Fibroblast of skin of right quadriceps (primary cell): ENCODE results near the gene TMEM69.
"Not testable (repeated sequence)": the region's sequence is repeated elsewhere in the genome, so short reads cannot be mapped to it uniquely, and the experiment has no call there.

Experiments used
- DNase-seq: peaks from one replicate; pipeline ENCODE4 v3.0.0-alpha.2; 2013

The TMEM69 gene

GRCh38 chr1:45678489-45678888, 9.5 kb upstream of the TMEM69 start:
- no peak for DNase-seq

GRCh38 chr1:45679123-45679522, 8.9 kb upstream of the TMEM69 start:
- DNase-seq, result no peak

DNA sequence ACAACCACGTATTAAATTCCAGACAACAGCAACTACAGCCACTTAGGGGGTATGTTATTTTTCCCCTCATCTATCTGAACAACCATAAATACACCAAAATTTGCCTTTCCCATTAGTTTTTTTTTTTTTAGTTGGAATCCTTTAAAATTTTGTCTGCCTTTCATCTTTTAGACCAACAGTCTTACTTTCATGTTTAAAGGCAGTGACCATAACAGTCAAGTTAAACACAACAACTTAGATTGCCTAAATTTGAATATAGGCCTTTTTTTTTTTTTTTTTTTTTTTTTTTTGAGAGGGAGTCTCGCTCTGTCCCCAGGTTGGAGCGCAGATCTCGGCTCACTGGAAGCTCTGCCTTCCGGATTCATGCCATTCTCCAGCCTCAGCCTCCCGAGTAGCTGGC, 5.0 kb upstream of the TMEM69 start:
- no peak for DNase-seq

DNA sequence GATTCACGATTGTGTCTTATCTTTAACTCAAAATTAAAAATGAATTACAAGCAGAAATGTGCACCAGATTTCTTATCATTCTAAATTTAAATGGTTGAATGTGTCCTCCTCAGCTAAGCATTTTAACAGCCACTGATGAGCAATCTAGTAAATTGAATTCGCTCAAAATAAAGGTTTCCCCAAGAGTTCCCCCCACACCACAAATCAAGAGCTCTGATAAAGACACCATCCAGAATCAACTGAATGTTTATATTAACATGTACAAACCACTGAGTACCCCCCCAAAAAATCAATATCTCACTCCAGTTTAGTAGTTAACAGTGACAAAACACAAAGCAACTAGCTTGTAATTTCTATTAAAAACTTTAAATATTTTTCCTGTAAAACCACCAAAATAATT, 3.6 kb upstream of the TMEM69 start:
- no peak for DNase-seq

DNA sequence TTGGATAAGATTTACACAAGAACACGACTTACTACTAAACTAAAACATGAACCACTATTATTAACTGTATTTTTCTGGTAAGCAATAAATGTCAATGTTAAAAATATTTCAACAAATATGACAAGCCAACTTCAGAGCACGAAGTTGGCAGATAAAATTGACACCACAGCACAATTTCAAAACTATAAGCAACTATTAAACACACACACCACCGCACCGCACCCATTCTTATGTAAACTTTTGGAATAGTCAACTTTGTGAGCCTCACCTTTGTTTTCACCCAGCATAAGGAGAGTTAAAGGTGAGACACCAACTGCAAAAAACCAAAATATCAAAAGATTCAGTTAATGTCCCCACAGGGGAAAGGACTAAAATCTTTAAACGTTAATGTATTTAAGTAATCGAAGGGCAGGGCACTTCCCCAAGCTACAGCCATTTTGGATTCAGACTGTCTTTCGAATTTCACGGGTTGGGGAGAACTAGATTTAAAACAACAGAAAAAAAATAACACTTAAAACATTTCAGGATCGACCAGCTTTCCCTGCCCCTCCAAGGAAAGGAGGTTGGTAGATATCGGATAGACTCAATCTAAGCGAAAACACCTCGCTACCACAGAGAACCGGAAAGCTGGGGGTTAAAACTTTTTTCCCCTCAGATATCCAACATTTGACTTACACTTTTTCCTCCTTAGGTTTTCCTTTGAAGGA, 2.5 kb upstream of the TMEM69 start:
- no peak for DNase-seq

DNA sequence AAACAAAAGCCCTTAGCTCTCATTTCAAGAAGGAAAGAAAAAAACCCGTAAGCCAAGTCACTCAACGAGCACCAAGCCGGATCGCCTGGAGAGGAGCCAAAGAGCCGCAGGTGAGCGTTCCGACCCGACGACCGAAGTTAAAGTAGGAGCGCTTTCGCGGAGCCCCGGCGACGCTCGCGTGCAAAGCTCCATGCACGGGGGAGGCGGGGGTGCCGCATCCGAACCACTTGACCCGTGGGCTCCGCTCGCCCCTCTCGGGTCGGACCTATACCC, 2.0 kb upstream of the TMEM69 start:
- DNase-seq, result no peak

DNA sequence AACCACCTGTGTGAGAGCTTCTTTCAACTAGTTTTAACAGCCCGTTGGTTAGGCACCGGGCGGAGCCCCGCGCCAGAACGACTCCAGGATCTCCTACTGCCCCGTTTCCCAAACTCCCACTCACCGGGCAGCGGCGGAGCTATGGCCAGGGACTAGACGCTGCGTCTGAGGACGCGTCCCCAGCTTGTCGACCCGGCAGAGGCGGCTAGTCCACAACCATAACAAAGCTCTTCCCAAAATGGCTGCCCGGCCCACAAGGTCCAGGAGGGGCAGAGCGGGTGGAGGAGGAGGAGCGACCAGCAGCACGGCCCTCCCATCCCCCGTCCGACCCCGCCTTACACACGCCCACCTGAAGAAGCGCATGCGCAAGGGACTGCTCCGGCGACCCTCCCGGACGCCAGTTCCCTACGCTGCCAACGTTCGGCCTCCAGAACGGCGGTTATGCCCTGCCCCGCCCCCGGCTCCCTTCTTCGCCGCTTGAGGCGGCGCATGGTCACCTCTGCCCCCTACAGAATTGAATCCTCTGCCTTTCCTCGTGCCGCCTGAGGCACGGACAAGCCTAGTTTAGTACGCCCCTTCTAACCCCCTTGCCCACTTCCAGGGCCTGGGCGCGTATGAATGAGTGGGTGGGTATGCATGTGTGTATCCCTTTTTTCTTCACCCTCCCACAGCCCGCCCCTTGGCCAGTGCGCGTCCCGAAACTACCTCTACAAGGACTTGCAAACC, 1.5 kb upstream of the TMEM69 start, which contains the start of gene GPBP1L1:
TSS of gene GPBP1L1 (minus strand) at position 246 of the 726 bp plus-strand sequence. CDS start 27,446 bp downstream, outside the sequence.
- peak; percentile 95 for DNase-seq

DNA sequence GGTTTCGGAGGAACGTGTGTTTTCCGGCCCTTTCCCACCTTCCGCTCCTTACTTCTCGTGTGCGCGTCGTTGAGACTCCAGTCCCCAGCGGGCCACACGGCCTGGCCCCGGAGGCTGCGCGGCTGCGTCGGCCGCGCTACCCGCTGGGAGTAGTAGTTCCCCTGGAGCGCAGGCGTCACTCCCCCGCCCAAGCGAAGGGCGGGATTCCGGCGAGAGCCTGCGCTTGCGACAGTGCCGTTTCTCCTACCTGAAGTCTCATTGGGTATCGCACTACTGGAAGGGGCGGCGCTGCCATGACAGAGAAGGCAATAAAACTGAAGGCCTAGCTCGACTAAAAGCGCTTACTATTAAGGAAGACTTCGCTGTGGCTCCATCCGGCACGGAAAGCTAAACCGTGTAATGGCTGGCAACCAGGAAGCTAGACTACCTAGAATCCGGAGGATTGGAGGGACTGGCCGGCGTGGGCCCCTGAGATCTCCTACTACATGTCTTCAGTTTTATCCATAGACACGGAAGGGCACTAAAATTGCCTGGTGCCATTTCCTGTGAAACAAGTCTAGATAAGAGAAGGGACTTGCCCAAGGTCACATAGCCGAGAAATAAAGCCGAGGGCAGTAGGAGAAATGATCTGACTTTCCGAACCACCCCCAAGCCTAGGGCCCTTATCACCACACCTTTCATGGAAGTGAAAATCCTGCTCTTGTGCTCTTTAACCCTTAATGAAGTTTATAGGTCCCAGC, 797 bp upstream of the TMEM69 start:
- peak; percentile 99 for DNase-seq

DNA sequence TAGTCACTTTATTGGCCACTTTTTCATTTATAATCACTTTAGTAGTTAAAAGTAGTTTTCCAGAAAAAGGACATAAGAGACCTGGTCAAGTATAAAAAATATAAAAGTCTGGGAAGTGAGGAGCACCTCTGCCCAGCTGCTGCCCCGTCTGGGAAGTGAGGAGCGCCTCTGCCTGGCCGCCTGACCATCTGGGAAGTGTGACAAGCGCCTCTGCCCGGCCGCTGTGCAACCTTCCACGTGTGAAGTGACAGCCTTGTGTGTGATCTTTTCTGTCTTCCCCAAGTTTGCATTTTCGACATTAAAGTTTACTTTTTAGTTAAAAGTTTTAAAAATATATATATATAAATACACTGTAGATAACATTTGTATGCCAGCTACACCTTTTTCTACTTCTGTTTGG, 5.8 kb downstream of the TMEM69 start:
- not testable (repeated sequence) for DNase-seq

DNA sequence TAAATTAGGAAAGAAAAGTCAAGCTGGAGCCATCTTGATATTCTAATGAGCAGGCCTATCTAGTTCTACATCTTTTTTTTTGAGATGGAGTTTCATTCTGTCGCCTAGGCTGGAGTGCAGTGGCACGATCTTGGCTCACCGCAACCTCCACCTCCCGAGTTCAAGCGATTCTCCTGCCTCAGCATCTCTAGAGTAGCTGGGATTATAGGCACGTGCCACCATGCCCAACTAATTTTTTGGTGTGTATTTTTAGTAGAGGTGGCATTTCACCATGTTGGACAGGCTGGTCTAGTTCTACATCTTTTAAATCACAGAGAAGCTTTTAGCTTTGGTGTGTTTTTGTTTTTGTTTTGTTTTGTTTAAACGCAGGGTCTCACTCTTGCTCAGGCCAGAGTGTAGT, 6.8 kb downstream of the TMEM69 start:
- no peak for DNase-seq

DNA sequence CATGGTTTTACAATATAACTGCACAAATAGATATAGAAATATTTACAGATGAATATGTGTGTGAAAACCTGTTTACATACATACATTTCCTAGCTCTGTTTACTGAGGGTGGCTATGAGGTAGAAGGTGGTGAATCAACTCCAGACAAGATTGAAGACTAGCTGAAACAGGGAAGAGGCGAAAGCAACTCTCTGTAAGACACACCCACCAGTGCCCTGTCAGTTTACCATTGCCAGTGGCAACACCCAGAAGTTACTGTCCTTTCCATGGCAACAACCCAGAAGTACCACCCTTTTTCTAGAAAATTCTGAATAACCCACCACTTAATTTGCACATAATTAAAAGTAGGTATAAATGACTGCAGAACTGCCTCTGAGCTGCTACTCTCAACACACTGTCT, 16.7 kb downstream of the TMEM69 start:
- DNase-seq, result no peak

DNA sequence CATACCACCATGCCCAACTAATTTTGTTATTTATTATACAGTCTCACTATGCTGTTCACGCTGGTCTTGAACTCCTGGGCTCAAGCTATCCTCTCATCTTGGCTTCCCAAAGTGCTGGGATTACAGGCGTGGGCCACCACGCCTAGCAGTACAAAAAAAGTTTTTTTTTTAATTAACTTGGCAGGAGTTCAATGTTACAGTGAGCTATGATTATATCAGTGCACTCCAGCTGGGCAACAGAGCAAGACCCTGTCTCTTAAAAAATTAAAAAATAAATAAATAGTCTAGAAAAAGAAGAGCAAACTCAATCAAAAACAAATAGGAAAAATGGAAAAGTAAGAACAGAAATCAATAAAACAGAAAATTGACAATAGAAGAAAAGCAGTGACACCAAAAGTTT, 25.7 kb downstream of the TMEM69 start:
- no peak for DNase-seq

DNA sequence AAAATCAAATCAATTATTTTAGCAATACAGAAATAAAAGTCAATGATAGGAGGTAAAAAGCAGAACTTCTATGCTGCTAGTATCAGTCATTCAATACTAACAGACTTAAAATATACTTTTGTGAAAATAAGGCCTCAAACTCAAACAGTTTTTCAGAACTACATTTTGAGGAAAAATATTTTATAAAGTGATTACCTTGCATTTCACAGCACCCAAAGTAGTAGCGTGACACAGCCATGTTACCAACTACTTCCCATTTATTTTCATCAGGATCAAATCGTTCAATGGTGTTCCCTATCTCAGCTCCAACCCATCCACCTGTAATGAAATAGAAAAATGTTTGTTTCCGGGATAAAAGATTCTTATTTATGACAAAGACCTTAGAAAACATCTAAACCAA, 28.7 kb downstream of the TMEM69 start:
- DNase-seq, result no peak

GRCh38 chr1:45717386-45717785, 29.4 kb downstream of the TMEM69 start:
- peak; percentile 8 for DNase-seq

DNA sequence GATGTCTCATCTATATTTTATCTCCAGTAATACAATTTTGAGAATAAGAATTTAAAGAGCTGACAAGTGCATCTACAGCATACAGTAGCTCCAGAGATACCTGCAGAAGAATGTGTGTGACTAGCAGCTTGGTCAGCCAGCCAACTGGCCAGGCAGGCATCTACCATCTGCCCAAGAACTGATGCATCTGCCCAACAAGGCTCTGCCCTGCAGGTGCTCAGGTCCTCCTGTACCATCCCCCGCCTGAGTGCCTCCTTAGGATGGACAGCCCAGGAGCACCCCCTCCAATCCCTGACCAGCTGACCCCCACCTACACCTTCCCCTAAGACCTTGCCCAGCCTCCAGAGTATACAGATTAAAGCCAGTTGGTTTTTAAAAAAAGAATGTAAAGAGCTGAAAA, 30.3 kb downstream of the TMEM69 start:
- DNase-seq, result no peak

DNA sequence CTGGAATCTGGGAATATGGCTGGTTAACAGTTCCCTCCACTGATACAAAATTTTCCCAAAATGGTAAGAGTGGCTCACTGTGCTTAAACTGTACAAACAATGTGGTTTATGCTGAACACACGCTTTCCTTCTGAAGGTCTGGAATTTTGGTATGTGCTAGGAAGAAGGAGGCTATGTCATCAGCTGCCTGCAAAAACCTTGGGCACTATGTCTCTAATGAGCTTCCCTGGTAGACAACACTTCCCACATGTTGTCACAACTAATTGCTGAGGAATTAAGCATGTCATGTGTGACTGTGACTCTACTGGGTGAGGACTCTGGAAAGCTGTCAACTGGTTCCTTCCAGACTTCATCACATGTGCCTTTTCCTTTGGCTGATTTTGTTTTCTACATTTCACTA, 33.2 kb downstream of the TMEM69 start:
- peak; percentile 77 for DNase-seq

DNA sequence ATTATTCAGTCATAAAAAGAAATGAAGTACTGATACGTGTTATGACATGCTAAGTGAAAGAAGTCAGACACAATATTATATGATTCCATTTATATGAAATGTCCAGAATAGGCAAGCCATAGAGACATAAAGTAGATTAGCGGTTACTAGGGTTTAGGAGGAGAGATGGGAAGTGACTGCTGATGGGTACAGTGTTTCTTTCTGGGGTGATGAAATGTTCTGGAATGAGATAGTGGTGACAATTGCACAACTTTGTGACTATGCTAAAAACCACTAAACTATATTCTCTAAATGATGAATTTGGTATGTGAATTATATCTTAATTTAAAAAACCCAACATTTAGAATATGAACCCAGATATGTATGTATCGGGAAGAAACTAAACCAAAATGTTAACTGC, 34.8 kb downstream of the TMEM69 start:
- DNase-seq, result peak; percentile 45

GRCh38 chr1:45723248-45723930, 35.4 kb downstream of the TMEM69 start:
- DNase-seq, result no peak

DNA sequence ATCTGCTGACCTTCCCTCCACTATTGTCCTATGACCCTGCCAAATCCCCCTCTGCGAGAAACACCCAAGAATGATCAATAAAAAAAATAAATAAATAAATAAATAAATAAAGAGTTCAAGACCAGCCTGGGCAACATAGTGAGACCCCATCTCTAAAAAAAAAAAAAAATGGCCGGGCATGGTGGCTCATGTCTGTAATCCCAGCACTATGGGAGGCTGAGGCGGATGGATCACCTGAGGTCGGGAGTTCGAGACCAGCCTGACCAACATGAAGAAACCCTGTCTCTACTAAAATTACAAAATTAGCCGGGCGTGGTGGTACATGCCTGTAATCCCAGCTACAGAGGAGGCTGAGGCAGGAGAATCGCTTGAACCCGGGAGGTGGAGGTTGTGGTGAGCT, 38.0 kb downstream of the TMEM69 start:
- DNase-seq, result not testable (repeated sequence)

- no peak for DNase-seq
Measured at GRCh38 chr1:45730075-45730779, 42.2 kb downstream of the TMEM69 start.

- DNase-seq, result no peak
Measured at GRCh38 chr1:45730780-45731319, 42.9 kb downstream of the TMEM69 start.

GRCh38 chr1:45739137-45739536, 51.2 kb downstream of the TMEM69 start:
- no peak for DNase-seq
